GM19238 (cell line): ENCODE results near the gene SLC38A11.
"Not testable (repeated sequence)": the region's sequence is repeated elsewhere in the genome, so short reads cannot be mapped to it uniquely, and the experiment has no call there.

Experiments used
- DNase-seq: peaks from one replicate; pipeline ENCODE4 v3.0.0; 2011; ENCODE audit warnings: low spot score; ENCODE audit not compliant: insufficient read length

Gene SLC38A11

GRCh38 chr2:164954954-164955701, at the start of gene SLC38A11:
Gene SLC38A11 (minus strand): TSS chr2:164955525. CDS start chr2:164955247, 278 bp downstream.
- DNase-seq, result no peak

GRCh38 chr2:165003443-165004130, 48.3 kb upstream of the SLC38A11 start:
- DNase-seq, result no peak

- no peak for DNase-seq
Observed at GRCh38 chr2:165002638-165003037, 47.3 kb upstream of the SLC38A11 start.

- not testable (repeated sequence) for DNase-seq
Observed at GRCh38 chr2:164994664-164995299, 39.5 kb upstream of the SLC38A11 start.

- no peak for DNase-seq
Observed at GRCh38 chr2:164993287-164994016, 38.1 kb upstream of the SLC38A11 start.

GRCh38 chr2:164992818-164993217, 37.5 kb upstream of the SLC38A11 start:
- no peak for DNase-seq

- DNase-seq, result not testable (repeated sequence)
Observed at GRCh38 chr2:164992093-164992454, 36.7 kb upstream of the SLC38A11 start.

- not testable (repeated sequence) for DNase-seq
Observed at GRCh38 chr2:164991361-164992092, 36.2 kb upstream of the SLC38A11 start.

- not testable (repeated sequence) for DNase-seq
Observed at GRCh38 chr2:164990953-164991352, 35.6 kb upstream of the SLC38A11 start.

- not testable (repeated sequence) for DNase-seq
Observed at GRCh38 chr2:164988805-164989204, 33.5 kb upstream of the SLC38A11 start.

- not testable (repeated sequence) for DNase-seq
Observed at GRCh38 chr2:164986027-164986426, 30.7 kb upstream of the SLC38A11 start.

GRCh38 chr2:164984428-164984827, 29.1 kb upstream of the SLC38A11 start:
- no peak for DNase-seq

GRCh38 chr2:164981217-164981990, 26.1 kb upstream of the SLC38A11 start:
- DNase-seq, result no peak

- DNase-seq, result not testable (repeated sequence)
Observed at GRCh38 chr2:164980688-164981087, 25.4 kb upstream of the SLC38A11 start.

GRCh38 chr2:164979113-164979512, 23.8 kb upstream of the SLC38A11 start:
- DNase-seq, result no peak

- not testable (repeated sequence) for DNase-seq
Observed at GRCh38 chr2:164976875-164977470, 21.6 kb upstream of the SLC38A11 start.

- no peak for DNase-seq
Observed at GRCh38 chr2:164976301-164976700, 21.0 kb upstream of the SLC38A11 start.

GRCh38 chr2:164975891-164976290, 20.6 kb upstream of the SLC38A11 start:
- DNase-seq, result no peak

GRCh38 chr2:164974221-164974620, 18.9 kb upstream of the SLC38A11 start:
- no peak for DNase-seq

GRCh38 chr2:164972216-164972615, 16.9 kb upstream of the SLC38A11 start:
- DNase-seq, result no peak
